GM13976 (cell line): ENCODE results near the gene TIMM8B.

ENCODE experiments used
- DNase-seq: peaks from one replicate; pipeline ENCODE4 v3.0.0; 2012; ENCODE audit warnings: low spot score
- in situ Hi-C: fragments of 300-500 bp; cut with MboI; formaldehyde crosslinking; loops from one replicate; pipeline ENCODE4 v1.12.0; 2022; ENCODE audit warnings: low sequenced_read_pairs, mixed read lengths, inconsistent platforms; ENCODE audit not compliant: unreplicated experiment
- TF ChIP-seq, protein P1 (sequence below): IDR thresholded peaks from 2 replicates; pipeline ENCODE4 v1.5.1; 2012; ENCODE audit warnings: borderline replicate concordance, mild to moderate bottlenecking; ENCODE audit not compliant: insufficient read depth; ENCODE audit errors: extremely low read depth, missing control alignments, control extremely low read depth

TIMM8B gene

DNA sequence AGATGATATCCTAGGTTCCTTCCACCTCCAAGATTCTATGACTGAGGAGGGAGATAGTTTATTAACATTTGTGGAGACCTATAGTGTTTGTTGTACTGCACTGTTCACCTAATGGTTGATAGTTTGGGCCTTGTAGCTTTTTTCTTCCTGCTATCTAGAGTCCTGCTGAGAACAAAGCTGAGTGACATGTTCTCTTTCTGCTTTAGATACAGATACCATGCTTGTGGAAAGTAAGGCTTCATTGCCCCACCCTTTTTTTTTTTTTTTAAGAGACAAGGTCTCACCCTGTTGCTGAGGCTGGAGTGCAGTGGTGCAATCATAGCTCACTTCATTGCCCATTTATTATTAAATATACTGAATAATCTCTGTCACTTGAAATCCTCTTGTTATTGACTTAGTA, 49.0 kb downstream of the TIMM8B start:
- in situ Hi-C loops: no loop called here
- no peak for DNase-seq
- TF ChIP-seq, protein P1, sequence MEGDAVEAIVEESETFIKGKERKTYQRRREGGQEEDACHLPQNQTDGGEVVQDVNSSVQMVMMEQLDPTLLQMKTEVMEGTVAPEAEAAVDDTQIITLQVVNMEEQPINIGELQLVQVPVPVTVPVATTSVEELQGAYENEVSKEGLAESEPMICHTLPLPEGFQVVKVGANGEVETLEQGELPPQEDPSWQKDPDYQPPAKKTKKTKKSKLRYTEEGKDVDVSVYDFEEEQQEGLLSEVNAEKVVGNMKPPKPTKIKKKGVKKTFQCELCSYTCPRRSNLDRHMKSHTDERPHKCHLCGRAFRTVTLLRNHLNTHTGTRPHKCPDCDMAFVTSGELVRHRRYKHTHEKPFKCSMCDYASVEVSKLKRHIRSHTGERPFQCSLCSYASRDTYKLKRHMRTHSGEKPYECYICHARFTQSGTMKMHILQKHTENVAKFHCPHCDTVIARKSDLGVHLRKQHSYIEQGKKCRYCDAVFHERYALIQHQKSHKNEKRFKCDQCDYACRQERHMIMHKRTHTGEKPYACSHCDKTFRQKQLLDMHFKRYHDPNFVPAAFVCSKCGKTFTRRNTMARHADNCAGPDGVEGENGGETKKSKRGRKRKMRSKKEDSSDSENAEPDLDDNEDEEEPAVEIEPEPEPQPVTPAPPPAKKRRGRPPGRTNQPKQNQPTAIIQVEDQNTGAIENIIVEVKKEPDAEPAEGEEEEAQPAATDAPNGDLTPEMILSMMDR: no peak
